GM12878 (cell line): ENCODE results near the gene HSPBAP1.

Experiments
- ATF2 ChIP-seq: IDR thresholded peaks from 2 replicates; pipeline ENCODE4 v1.6.1; 2012; ENCODE audit warnings: low read length, inconsistent platforms
- CBX5 ChIP-seq: sonication (generic); IDR thresholded peaks from 2 replicates; pipeline ENCODE4 v1.6.1; 2016; ENCODE audit warnings: low read depth, moderate library complexity, mild to moderate bottlenecking, inconsistent platforms
- CREB1 ChIP-seq: IDR thresholded peaks from 2 replicates; pipeline ENCODE4 v1.6.1; 2012; ENCODE audit warnings: low read depth, mild to moderate bottlenecking, inconsistent platforms
- CTCF ChIP-seq, 3 experiments: IDR thresholded peaks in 2 of 3; conservative IDR thresholded peaks in 1 of 3; 2 replicates each; pipeline ENCODE4 v1.5.1; 2011; ENCODE audit warnings: low read depth in 3 of 3, low read length in 3 of 3, mild to moderate bottlenecking in 3 of 3, control low read depth in 2 of 3, moderate library complexity in 2 of 3, inconsistent platforms in 1 of 3, mixed read lengths in 1 of 3; ENCODE audit not compliant: control insufficient read depth in 2 of 3, insufficient read depth in 1 of 3; ENCODE audit errors: extremely low read depth in 1 of 3
- DPF2 ChIP-seq: fragments of 450-650 bp; IDR thresholded peaks from 2 replicates; pipeline ENCODE4 v1.6.1; 2017; ENCODE audit warnings: mild to moderate bottlenecking
- ELK1 ChIP-seq: IDR thresholded peaks from 2 replicates; pipeline ENCODE4 v1.6.1; 2012; ENCODE audit warnings: low read depth, low read length, improper control_type of control experiment
- EP300 ChIP-seq, 2 experiments: fragments of 150-350 bp in 1 of 2; IDR thresholded peaks; 2 replicates each; pipeline ENCODE4 v1.6.1; 2011 to 2012; ENCODE audit warnings: low read depth in 2 of 2, low read length in 2 of 2, borderline replicate concordance in 1 of 2, improper control_type of control experiment in 1 of 2, inconsistent platforms in 1 of 2; ENCODE audit not compliant: control insufficient read depth in 1 of 2
- EZH2 ChIP-seq: IDR thresholded peaks from 2 replicates; pipeline ENCODE4 v1.6.1; 2012; ENCODE audit warnings: low read depth, mild to moderate bottlenecking, control low read depth, inconsistent platforms, low read length, borderline replicate concordance; ENCODE audit not compliant: control insufficient read depth
- FOS ChIP-seq: IDR thresholded peaks from 3 replicates; pipeline ENCODE4 v1.6.1; 2011; ENCODE audit warnings: borderline replicate concordance; ENCODE audit not compliant: insufficient read length; ENCODE audit errors: extremely low read depth
- GABPA ChIP-seq: IDR thresholded peaks from 2 replicates; pipeline ENCODE4 v1.6.1; 2014; ENCODE audit warnings: antibody characterized with exemption, low read depth, mild to moderate bottlenecking, inconsistent platforms
- MYC ChIP-seq: IDR thresholded peaks from 2 replicates; pipeline ENCODE4 v1.6.1; 2011; ENCODE audit warnings: mild to moderate bottlenecking, low read length, moderate library complexity, inconsistent platforms; ENCODE audit not compliant: insufficient read depth, insufficient replicate concordance, insufficient read length, severe bottlenecking
- PBX3 ChIP-seq: IDR thresholded peaks from 2 replicates; pipeline ENCODE4 v1.6.1; 2011; ENCODE audit warnings: mild to moderate bottlenecking, low read depth, low read length, moderate library complexity; ENCODE audit not compliant: insufficient replicate concordance
- SREBF1 ChIP-seq: IDR thresholded peaks from 2 replicates; pipeline ENCODE4 v1.6.1; 2012; ENCODE audit warnings: mild to moderate bottlenecking, low read length
- SRF ChIP-seq, 2 experiments: IDR thresholded peaks; 2 replicates each; pipeline ENCODE4 v1.6.1; 2011; ENCODE audit warnings: low read depth in 2 of 2, low read length in 2 of 2, mild to moderate bottlenecking in 1 of 2, moderate library complexity in 1 of 2

- TF ChIP-seq DPF2: no peak
- no peak for TF ChIP-seq ATF2
- no peak for TF ChIP-seq GABPA
- TF ChIP-seq MYC: no peak
- TF ChIP-seq FOS: no peak
- no peak for TF ChIP-seq CBX5
- no peak for TF ChIP-seq CTCF (IDR thresholded peaks at IDR 0.05 in 2 of 3, conservative IDR thresholded peaks at IDR 0.05 in 1 of 3; ENCODE audit: control insufficient read depth in 2 of 3, extremely low read depth in 1 of 3, insufficient read depth in 1 of 3, low read depth in 3 of 3, low read length in 3 of 3)
- TF ChIP-seq SREBF1: no peak
- no peak for TF ChIP-seq EP300 (IDR thresholded peaks at IDR 0.05; ENCODE audit: borderline replicate concordance in 1 of 2, control insufficient read depth in 1 of 2, low read depth in 2 of 2, low read length in 2 of 2)
- no peak for TF ChIP-seq PBX3
- TF ChIP-seq EZH2: no peak
- TF ChIP-seq SRF (IDR thresholded peaks at IDR 0.05; ENCODE audit: low read depth in 2 of 2, low read length in 2 of 2): no peak
- TF ChIP-seq ELK1: no peak
- TF ChIP-seq CREB1: no peak
Measured at GRCh38 chr3:122802323-122802722, 8.7 kb upstream of the HSPBAP1 start.
